ENCODE results near the gene CELF3. TPM values are rescaled to one million over a fixed set of nuclear protein-coding genes. Genes with fewer than 3 reads are reported as not detected.

The CELF3 gene
- total and polyA plus RNA-seq, 2 of the 13 experiments (the other 11 are each of a cell fraction or from before 2014, with no cell fraction given) = not detected

DNA sequence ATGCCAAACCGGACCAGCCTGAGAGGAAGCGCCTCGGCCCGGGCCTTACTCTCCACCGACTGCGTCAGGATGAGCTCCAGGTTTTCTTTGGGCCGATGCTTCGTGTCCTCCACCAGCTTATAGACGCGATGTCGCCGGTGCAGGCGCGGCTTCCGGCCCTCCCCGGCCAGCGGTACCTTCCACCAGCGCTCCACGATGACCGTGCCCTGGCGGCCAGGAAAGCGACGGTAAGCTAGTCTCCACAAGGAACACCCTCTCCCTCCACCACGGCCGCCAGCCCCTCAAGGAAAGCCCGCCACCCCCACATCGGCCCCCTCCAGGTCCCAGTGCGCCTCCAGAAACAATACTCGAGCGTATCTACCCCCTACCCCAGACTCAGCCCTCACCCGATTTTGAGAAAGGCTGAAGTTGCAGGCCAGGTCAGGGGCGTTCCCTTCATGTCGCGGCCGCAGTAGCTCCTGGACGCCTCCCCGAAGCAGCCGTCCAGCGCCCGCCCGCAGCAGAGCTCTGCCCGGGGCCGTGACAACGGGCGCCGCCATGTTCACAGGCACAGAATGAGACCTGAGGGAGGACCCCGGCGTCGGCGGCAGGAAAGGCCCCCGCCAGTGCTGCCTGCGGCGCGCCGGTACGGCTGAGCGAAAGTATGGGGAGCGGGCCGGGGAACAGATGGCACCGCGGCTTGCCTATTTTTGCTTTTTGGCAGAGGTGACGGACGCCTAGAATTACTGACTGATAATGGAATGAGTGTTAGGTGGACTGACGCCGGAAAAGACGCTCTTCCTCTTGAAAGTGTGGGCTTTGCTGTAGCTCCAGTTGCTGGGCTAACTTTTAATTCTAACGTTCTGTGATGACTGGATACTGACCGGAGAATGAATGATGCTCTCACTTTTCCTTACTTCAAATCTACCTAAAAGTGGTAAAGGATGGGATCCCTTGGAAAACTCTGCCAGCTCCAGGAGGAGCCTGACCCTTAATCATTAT, 46.6 kb upstream of the CELF3 start, which contains the start of gene MRPL9 (continued):
- TF ChIP-seq, protein P1, sequence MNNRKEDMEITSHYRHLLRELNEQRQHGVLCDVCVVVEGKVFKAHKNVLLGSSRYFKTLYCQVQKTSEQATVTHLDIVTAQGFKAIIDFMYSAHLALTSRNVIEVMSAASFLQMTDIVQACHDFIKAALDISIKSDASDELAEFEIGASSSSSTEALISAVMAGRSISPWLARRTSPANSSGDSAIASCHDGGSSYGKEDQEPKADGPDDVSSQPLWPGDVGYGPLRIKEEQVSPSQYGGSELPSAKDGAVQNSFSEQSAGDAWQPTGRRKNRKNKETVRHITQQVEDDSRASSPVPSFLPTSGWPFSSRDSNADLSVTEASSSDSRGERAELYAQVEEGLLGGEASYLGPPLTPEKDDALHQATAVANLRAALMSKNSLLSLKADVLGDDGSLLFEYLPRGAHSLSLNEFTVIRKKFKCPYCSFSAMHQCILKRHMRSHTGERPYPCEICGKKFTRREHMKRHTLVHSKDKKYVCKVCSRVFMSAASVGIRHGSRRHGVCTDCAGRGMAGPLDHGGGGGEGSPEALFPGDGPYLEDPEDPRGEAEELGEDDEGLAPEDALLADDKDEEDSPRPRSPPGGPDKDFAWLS (CRISPR knock-in tag; IDR thresholded peaks at IDR 0.05; ENCODE audit: borderline replicate concordance) = no peak
- TF ChIP-seq GATA4 (IDR thresholded peaks at IDR 0.05; ENCODE audit: borderline replicate concordance, low read depth) = no peak
- TF ChIP-seq KDM5A (IDR thresholded peaks at IDR 0.05; ENCODE audit: borderline replicate concordance, low read length) = peak; percentile 98
- TF ChIP-seq ZNF558 (CRISPR knock-in tag; IDR thresholded peaks at IDR 0.05; ENCODE audit: borderline replicate concordance) = no peak; the same call in 1 of the 2 replicates
- TF ChIP-seq, protein P2, sequence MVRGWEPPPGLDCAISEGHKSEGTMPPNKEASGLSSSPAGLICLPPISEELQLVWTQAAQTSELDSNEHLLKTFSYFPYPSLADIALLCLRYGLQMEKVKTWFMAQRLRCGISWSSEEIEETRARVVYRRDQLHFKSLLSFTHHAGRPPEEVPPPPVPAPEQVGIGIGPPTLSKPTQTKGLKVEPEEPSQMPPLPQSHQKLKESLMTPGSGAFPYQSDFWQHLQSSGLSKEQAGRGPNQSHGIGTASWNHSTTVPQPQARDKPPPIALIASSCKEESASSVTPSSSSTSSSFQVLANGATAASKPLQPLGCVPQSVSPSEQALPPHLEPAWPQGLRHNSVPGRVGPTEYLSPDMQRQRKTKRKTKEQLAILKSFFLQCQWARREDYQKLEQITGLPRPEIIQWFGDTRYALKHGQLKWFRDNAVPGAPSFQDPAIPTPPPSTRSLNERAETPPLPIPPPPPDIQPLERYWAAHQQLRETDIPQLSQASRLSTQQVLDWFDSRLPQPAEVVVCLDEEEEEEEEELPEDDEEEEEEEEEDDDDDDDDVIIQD (CRISPR knock-in tag; IDR thresholded peaks at IDR 0.05; ENCODE audit: low read depth) = no peak
- TF ChIP-seq ARNT (IDR thresholded peaks at IDR 0.05) = no peak
- no peak for TF ChIP-seq SOX6 (IDR thresholded peaks at IDR 0.05)
- TF ChIP-seq SOX6 (CRISPR knock-in tag; IDR thresholded peaks at IDR 0.05) = peak; percentile 48; the same call in 1 of the 2 replicates
- TF ChIP-seq MXD1 (CRISPR knock-in tag; IDR thresholded peaks at IDR 0.05) = peak; percentile 83; the same call in 1 of the 2 replicates
- TF ChIP-seq TFE3 (CRISPR knock-in tag; IDR thresholded peaks at IDR 0.05) = no peak
- TF ChIP-seq ZNF687 (CRISPR knock-in tag; IDR thresholded peaks at IDR 0.05) = peak; percentile 83
- peak; percentile 100 for TF ChIP-seq ZNF850 (CRISPR knock-in tag; conservative IDR thresholded peaks at IDR 0.05)
- no peak for TF ChIP-seq ZNF251 (CRISPR knock-in tag; IDR thresholded peaks at IDR 0.05)
- TF ChIP-seq KMT2B (CRISPR knock-in tag; IDR thresholded peaks at IDR 0.05) = peak; percentile 83
- TF ChIP-seq ZNF414 (CRISPR knock-in tag; IDR thresholded peaks at IDR 0.05) = no peak
- TF ChIP-seq FOXK1 (CRISPR knock-in tag; IDR thresholded peaks at IDR 0.05; ENCODE audit: borderline replicate concordance, low read depth) = peak; percentile 86; the same call in 1 of the 2 replicates
